HL-60/S4 (cell line): ENCODE measurements around the gene SNAP23.

ENCODE experiments used
- in situ Hi-C: fragments of 300-500 bp; cut with MboI; formaldehyde crosslinking; loops from 2 replicates; pipeline ENCODE4 v1.14.3; 2022; ENCODE audit warnings: low sequenced_read_pairs

SNAP23 gene

DNA sequence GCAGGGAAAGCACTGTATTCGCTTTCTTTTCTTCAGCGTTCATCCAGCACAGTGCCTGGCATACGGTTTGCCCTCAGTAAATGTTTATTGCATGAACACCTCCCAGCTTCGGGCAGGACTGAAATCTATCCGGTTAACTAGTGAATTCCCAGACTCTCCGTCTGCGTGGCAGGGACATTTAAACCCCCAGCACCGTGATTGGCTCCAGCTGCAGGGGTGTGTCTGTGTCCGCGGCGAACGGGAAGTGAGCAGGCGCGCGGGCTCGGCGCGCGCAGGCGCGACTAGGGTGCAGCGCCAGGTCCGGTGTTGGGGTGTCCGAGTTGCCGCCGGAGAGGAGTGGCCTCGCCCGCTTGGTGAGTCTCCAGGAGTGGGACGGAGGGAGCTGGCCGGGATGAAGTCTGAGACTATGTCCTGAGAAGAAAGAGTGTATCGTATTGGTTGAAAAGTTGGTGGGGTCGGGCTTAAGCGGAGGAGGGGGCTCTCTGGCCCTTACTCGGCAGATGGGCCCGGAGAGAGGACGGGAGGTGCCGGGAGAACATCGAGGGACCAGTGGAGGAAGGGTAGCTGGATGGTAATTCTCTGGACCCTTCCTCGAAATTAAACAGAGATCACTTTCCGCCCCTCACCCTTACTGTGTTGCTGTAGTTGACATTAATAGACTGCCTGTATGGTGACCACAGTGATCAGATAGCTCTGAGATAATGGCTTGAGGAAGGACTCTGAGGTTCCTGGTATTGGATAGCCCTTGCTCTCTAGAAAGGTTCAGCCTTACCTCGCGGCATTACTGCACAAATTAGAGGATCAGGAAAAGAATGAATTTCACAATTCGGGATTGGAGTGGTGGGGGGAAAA lies at the start of gene SNAP23:
Gene SNAP23 (plus strand): TSS at position 274 of the 852 bp plus-strand sequence. CDS start 16,213 bp downstream, outside the sequence.
- in situ Hi-C loops = no loop called here

DNA sequence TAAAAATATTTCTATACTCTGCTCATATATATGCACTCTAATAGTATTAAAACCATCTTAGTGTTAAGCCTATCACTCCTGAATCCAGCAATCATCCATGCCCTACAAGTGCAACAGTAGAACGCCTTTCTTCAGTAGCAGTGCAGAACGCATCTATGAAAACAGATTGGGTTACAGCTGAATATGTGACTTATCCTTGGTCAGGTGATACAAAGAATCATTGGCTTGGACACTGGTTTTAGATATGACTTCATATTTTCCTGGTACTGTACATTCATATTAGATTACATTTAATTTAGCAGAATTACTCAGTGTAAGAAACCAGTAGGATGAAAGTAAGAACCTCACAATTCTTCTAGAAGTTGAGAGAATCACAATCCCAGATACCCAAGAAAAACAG lies 47.8 kb upstream of the SNAP23 start:
- in situ Hi-C loops = no loop called here

DNA sequence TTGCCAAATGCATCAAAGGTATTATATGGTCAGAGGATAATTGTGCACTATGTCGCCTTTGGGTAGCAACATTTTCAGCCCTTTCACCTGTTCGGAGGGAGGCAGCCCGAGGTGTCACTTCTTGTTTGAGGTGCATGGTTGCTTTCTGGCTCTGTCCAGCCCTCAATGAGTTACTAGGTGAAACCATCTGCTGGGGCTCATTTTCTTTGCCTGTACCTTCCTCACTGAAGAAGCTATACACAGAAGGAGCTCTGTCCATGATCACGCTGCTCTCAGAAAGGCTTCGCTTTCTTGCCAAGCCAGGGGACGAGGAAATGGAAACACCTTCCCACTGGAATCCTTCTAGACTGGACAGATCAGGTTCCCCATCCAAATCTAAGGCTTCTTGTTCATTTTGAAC lies 47.2 kb upstream of the SNAP23 start:
- in situ Hi-C loops = no loop called here

DNA sequence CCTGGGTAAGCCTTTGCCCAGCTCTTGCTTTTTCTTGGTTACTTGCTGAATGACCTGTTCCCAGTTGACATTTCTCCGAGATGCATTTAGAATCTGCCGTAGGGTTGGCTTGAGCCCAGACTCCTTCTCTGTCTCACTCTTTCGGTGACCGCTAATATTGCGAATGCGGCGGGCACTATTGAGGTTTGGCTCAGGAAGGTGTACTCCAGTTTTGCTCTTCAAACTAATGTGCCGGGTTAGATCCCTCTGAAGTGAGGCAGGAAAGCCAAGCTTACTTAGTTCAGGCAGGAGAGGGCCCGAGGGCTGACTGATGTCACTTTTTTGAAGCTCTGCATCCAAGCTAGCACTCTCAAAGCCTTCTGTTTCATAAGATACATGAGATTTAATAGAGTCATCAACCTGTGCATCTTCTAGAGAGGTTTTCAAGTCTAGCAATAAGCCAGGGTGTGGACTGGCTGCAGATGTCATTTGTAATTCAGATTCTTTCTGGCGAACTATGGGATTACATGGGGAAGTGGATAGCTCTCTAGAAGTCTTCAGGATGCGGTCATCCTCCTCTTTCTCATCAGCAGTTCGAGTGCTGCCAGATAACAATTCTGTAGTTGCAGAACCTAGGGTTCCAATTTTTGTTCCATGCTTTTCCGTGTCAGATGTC lies 45.5 kb upstream of the SNAP23 start:
- in situ Hi-C loops = no loop called here

DNA sequence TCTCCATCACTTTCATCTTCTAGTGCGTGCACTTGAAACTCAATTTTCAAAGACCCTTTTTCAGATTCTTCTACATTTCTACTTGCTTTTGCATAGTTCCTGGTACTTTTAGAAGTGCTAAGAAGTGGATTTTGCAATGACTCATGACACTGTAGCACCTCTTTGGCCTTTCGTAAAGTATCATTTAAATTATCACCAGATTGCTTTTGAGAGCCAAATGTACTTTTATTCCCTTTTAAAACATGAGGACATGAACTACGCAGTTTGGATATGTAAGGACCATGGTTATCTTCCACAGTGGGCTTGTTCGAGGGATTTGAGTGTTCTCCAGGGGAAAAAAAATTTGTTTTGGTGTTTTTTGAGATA lies 45.0 kb upstream of the SNAP23 start:
- in situ Hi-C loops = no loop called here

DNA sequence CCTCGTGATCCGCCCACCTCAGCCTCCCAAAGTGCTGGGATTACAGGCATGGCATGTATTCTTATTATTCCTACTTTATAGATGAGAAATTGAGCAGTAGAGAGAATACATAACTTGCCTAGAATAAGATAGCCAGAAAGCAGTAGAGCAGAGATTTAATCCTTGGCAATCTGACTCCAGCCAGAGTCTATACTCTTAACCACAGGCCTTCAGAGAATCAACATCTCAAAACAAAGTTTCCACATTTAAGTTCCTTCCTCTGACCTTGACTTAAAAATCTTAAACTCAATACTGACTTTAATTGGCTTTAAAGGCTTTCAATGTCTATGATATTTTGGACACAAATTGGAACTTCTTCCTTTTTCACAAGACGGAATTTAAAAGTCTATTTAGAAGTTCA lies 41.6 kb upstream of the SNAP23 start:
- in situ Hi-C loops = no loop called here

DNA sequence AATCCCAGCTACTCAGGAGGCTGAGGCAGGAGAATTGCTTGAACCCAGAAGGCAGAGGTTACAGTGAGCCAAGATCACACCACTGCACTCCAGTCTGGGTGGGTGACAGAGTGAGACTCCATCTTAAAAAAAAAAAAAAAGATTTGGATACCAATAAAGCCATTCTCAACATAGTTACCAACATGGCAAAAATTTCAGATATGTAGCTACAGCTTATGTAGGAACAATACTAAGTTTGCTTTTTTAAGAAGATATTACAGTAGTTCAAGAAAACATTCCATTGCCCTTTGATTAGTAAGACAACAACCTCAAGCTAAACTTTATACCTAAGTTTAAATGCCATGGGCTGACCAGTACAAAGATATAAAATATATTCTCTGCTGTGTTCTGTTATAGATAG lies 38.9 kb upstream of the SNAP23 start:
- in situ Hi-C loops = no loop called here

DNA sequence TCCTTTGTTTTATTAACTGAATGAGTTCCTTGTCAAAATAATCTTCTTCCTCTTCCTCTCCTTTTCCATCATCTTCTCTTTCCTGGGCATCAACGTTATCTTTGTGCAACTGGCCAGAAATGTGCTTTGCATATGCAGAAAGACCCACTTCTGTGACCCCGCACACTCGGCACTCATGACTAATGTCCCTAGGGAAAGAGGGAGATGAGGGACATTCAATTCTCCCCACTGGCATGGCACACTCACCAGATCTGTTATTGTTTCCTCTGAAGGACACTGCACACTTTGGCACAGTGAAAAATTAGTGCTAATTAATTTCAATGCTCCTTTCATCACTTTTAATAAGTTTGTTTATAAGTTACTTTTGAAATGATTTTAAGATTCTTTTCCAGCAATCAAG lies 38.5 kb upstream of the SNAP23 start:
- in situ Hi-C loops = no loop called here

DNA sequence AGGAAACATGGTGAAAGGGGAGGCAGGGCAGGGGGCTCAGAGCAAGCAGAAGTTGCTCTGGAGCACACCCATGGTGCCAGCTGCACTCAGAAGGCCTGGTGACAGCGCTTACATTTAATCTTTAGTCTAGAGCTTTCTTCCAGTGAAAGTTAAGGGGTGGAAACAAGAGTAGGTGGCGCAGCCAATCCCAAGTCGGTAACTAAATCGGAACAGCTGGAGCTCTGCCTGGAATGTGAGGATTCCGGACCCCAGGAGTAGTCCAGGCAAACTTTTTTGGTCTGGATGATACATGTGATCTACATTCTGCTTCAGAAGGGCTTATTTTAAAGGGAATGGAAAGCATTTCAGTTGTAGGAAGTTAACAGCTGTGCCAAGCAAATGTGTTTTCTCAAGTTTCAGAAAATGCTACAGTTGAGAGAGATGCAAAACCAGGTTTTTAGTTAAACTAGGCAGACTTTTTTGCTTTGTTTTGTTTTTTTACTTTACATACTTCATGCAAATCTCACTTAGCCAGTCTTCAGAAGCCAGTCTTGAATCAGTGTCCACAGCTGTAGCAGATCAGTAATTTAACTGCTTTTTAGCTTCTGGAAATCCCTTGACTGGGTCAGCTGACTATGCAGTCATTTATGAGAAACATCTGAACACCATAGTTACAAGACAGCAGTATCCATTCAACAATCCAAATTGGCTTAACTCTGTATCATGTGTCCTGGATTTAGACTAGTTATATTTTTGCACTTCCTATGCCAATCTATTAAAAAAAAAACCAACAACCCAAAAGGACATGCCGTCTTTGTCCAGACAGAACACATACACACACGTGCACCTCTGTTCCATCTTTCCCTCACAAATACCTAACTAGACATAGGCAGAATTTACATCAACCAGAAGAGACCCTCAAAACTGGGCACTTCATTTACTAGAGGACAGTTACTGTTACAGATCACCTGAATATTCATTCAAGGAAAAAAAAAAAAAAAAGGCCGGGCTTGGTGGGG lies 37.7 kb upstream of the SNAP23 start:
- in situ Hi-C loops = no loop called here

DNA sequence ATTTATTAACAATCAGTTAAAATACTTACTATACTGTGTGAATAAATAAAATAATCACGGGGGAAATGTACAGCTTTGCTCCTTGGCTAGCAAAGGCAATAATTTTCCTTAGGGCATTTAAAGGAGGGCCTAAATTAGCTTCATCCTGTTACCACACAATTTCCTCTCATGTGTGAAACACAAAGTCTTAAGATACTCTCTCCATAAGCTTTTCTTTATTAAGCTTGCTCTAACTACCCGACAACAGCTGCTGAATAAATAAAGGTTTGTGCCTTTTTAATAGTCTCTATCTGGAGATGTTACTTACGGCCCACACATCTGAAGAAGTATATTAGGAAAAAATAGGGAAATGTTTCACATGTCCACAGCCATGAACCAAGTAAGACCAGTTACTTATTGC lies 34.2 kb upstream of the SNAP23 start:
- in situ Hi-C loops = no loop called here

DNA sequence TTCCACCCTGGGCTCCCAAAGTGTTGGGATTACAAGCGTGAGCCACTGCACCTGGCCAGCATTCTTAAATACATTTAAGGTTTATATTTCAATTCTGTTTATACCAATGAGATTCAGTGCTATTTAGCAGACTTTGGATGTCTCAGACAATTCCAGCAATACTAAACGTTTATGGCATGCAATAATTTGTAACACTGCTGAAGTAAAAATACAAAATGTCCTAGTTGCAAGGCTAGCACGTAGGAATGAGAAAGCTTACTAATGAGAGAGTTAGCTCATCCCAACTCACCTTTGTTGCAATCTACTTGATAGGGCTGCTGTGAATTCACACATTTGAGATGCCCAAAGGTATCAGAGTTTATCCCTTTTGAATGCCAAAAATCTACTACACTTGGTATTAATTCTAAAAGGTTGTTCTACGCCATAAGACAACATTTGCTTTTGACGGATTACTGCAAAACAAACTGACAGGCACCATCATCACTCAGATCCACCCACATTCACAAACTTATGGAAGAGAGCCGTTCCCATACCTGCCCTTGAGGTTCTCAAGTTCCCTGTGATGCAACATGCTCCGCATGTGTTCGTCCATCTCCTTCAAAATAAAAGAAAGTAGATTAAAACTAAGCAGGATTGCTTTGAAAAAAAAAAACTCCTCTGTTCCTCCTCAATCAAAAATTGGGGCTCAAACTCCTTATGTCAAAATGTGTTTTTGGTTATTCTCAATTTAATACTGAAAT lies 29.7 kb upstream of the SNAP23 start:
- in situ Hi-C loops = no loop called here

DNA sequence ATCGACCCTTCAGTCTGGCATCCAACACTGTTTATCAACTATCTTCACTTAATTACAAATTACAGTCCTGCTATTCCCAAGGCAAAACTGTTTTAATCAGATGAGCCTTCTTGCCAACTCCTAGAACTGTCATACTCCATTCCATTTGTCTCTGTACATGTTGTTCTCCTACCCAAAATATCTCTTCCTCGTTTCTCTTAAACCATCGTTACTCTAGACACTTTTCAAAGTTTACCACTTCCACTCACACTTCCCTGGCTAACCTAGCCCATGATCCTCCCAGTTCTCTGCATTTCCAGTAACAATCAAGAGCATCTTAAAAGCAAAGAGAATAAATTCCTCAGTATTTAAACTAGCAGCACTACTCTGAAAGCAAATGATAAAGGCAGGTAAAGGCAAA lies 24.4 kb upstream of the SNAP23 start:
- in situ Hi-C loops = no loop called here

DNA sequence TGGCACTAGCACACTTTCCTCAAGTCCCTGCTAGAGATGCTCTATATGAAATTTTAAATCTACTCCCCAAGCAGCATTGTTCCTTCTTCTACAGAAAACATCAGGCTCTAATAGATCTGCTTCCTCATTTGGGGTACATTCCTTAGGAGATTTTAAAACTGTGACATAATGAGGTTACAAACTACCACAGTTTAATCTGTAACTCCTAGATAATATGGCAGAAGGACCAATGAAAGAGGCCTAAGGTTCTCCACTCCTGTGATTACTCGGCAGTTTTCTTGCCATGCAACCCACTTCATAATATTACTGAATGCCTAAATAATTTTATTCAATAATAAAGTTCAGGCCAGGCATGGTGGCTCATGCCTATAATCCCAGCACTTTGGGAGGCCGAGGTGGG lies 20.6 kb upstream of the SNAP23 start:
- in situ Hi-C loops = no loop called here

DNA sequence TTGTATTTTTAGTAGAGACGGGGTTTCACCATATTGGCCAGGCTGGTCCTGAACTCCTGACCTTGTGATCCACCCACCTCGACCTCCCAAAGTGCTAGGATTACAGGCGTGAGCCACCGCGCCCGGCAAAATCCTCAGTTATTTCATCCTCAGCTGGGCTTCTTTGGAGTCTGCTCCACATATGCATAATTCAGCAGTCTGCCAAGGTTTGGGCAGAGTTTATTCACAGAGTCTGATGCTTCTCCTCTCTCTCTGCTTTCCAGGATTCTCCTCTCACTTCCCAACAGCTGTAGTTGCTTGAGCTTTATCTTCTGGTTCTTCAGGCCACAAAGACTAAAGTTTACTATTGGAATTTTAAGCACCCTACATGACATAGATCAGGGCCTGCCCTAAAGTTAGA lies 12.7 kb upstream of the SNAP23 start:
- in situ Hi-C loops = no loop called here

DNA sequence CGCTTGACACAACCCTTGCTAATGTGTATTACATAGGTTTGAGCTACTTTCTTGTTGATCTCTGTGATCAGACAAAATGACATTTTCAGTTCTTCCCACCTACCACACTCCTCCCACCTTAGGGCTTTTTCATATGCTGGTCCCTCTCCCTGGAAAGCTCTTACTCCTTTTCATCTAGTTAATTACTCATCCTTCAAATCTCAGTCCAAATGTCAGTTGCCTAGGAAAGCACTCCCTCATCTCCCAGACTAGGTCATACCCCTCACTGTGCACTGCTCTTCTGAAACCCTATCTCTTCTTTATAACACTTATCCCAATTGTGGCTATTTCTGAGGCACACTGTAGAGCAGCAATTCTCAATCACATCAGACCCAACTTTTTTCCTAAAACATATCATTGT lies 11.8 kb upstream of the SNAP23 start:
- in situ Hi-C loops = no loop called here

DNA sequence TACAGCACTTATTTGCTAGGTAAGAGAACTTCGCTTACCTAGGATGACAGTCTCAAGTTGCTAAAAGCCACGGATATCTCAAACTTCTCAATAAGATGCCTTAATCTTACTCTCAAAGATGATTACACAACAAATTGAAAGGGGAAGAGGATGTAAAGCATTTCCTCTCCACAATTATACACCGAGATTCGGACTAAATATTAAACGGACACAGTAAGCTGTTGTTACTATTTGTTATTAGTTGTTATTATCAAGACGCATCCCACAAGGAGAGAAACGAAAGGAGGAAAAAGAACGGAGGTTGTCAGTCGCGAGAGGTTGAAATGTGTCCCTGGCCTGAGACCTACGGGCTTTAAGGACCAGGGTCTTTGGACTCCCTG lies 5.2 kb upstream of the SNAP23 start:
- in situ Hi-C loops = no loop called here

DNA sequence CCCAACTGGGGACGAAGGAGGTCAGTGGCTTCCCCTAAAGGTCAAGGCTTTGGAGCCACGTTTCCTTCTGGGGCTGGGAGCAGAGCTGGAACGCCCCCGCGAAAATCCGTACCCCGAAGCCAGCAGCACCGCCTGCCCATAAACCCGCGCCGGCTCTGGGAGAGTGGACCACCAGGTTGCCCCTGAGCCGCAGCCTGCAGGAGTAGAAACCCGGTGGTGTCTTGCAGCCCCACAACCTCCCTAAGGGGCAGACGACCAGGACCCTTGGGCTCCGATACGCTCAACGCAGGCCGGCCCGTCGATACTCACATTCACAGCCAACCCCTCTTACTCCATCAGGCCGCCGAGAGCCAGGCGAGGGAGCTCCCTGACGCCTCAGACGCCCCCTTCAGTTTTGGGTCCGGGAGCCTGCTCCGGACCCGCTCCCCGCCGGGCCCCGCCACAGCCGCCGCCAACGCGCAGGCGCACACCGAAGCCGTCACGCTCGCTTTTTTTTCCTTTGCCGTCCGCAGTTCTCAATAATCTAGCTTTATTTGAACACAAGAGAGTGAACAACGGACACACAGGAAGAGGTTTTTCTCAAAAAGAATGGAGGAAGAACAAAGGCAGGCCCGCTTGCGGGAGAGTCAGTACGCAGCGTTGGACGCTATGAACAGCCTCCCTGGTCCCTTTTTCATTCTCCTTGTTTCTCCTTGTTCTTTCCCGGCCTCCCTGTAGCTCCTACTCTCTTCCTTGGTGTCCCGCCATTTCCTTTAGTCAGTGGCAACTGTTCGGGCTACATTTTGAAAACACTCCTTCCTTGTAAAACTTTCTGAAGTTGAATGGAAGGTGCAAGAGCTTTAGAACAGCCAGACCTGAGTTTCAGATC lies 4.5 kb upstream of the SNAP23 start, which contains the start of gene ZNF106:
Gene ZNF106 (minus strand): TSS at position 471 of the 868 bp plus-strand sequence. CDS start 18,852 bp downstream, outside the sequence.
- in situ Hi-C loops = no loop called here

DNA sequence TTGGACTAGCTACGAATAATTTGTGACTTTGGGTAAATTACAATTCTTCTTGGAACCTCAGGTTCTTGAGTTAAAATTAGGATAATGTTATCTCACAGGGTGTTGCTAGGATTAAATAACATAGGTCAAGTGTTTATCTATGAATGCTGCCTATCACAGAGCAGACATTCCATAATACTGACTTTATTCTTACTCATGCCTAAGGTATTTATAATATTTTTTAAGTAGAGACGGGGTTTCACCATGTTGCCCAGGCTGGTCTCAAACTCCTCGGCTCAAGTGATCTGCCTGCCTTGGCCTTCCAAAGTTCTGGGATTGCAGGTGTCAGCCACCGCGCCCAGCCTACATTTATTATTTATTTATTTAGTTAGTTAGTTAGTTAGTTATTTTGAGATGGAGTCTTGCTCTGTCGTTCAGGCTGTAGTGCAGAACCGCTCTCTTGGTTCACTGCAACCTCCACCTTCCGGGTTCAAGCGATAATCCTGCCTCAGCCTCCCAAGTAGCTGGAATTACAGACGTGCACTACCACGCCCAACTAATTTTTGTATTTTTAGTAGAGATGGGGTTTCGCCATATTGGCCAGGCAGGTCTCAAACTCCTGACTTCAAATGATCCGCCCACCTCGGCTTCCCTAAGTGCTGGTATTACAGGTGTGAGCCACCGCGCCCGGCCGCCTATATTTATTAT lies 3.8 kb upstream of the SNAP23 start:
- in situ Hi-C loops = no loop called here

DNA sequence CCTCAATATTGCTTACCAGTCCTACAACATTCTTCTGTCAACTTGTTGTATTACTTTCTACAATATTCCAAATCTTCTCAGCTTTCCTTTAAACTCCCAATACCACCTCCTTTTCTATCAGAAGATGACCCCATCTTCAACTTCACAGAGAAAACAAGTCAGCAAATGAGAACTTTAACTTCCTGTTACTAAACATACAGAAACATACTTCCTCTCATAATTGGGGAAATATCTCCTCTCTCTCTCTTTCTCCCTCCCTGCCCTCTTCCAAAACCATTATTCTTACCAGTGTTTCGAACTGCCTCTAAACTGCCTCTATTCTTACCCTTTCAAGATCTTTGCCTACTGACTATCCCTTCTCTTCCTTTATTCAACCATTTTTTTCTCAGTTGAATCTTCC lies 1.8 kb upstream of the SNAP23 start:
- in situ Hi-C loops = no loop called here
